ENCODE measurements around the gene LGALS13. TPM values are rescaled to one million over a fixed set of nuclear protein-coding genes. Genes with fewer than 3 reads are reported as not detected.

LGALS13 gene
- total RNA-seq, 1 donor = not detected

- H3K4me1 ChIP-seq (ENCODE audit: insufficient read depth, low read length) = no peaks in the 10 kb centered on the region
- no peak overlapping the region for H2AFZ ChIP-seq (ENCODE audit: low read length)
- no peaks in the 10 kb centered on the region for H4K20me1 ChIP-seq (ENCODE audit: insufficient read depth, low read length)
- H3K79me2 ChIP-seq (ENCODE audit: insufficient read depth, low read length) = no peaks in the 10 kb centered on the region
- no peaks in the 10 kb centered on the region for H3K27me3 ChIP-seq (ENCODE audit: insufficient read depth, low read length)
- H3K36me3 ChIP-seq (ENCODE audit: insufficient read depth, low read length) = no peaks in the 10 kb centered on the region
- no peak for DNase-seq (ENCODE audit: insufficient read length, low spot score, missing footprints)
- H3K9me3 ChIP-seq (ENCODE audit: low read depth, low read length) = no peaks in the 10 kb centered on the region
- no peak overlapping the region for H3K27ac ChIP-seq (ENCODE audit: low read depth, low read length)
- H3K4me3 ChIP-seq (ENCODE audit: insufficient read depth, low read length) = no peak overlapping the region
- no peak overlapping the region for H3K4me2 ChIP-seq (ENCODE audit: insufficient read depth, low read length)
- TF ChIP-seq CTCF (IDR thresholded peaks at IDR 0.05; ENCODE audit: extremely low read depth, low read depth, low read length) = no peak
These were observed 28.9 kb downstream of the LGALS13 start for GRCh38 chr19:39631178-39631577.

DNA sequence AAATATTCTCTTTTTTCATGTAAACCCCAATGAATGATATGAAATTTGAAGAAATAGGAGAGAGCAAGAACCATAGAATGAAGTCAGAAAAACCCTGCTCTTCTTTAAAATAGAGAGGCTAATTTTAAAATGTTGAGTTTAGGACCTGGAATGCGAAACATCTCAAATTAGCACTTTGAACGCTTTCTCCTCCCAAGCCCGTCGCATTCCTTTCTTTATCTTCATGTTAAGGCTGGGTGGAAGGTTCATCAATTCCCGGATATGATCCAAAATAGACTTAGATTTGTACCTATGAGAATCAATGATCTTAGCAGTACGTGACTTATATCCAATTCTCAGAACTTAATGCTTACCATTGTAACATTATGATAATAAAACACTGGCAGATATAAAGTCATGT, 29.3 kb downstream of the LGALS13 start:
- H4K20me1 ChIP-seq (ENCODE audit: insufficient read depth, low read length) = no peaks in the 10 kb centered on the region
- H3K27me3 ChIP-seq (ENCODE audit: insufficient read depth, low read length) = no peaks in the 10 kb centered on the region
- no peak overlapping the region for H3K4me3 ChIP-seq (ENCODE audit: insufficient read depth, low read length)
- no peaks in the 10 kb centered on the region for H3K4me1 ChIP-seq (ENCODE audit: insufficient read depth, low read length)
- H3K9me3 ChIP-seq (ENCODE audit: low read depth, low read length) = no peaks in the 10 kb centered on the region
- no peak overlapping the region for H3K4me2 ChIP-seq (ENCODE audit: insufficient read depth, low read length)
- H3K79me2 ChIP-seq (ENCODE audit: insufficient read depth, low read length) = no peaks in the 10 kb centered on the region
- no peak overlapping the region for H3K27ac ChIP-seq (ENCODE audit: low read depth, low read length)
- TF ChIP-seq CTCF (IDR thresholded peaks at IDR 0.05; ENCODE audit: extremely low read depth, low read depth, low read length) = no peak
- no peaks in the 10 kb centered on the region for H3K36me3 ChIP-seq (ENCODE audit: insufficient read depth, low read length)
- H2AFZ ChIP-seq (ENCODE audit: low read length) = no peak overlapping the region
- no peak for DNase-seq (ENCODE audit: insufficient read length, low spot score, missing footprints)

DNA sequence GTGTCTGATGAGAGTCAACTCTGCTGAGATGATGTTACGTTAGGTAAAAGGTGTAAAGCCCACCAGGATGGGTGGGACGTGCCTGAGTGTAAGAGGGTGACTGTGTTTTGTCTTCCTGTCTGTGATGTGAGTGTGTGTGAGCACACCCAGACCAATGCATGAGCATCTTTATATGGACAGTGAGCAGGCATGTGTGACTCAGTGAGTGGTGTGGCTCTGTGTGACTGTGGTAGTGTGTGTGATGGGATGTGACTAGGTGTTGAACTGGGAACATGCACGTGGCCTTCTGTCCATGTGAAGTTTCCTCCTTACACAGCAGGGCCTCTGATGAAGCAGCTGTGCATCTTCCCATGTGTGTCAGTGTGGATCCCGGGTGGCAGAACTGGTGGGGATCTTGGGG, 35.6 kb downstream of the LGALS13 start:
- Histone ChIP-seq H4K20me1 (ENCODE audit: insufficient read depth, low read length) (no peaks in the 10 kb centered on the region), H2AFZ (ENCODE audit: low read length) (no peak overlapping the region), H3K4me2 (ENCODE audit: insufficient read depth, low read length) (no peak overlapping the region), H3K27ac (ENCODE audit: low read depth, low read length) (no peak overlapping the region), H3K4me3 (ENCODE audit: insufficient read depth, low read length) (no peak overlapping the region), H3K4me1 (ENCODE audit: insufficient read depth, low read length) (no peaks in the 10 kb centered on the region), H3K36me3 (ENCODE audit: insufficient read depth, low read length) (no peaks in the 10 kb centered on the region), H3K27me3 (ENCODE audit: insufficient read depth, low read length) (no peaks in the 10 kb centered on the region), H3K79me2 (ENCODE audit: insufficient read depth, low read length) (no peaks in the 10 kb centered on the region), H3K9me3 (ENCODE audit: low read depth, low read length) (no peaks in the 10 kb centered on the region)
- no peak for TF ChIP-seq CTCF (IDR thresholded peaks at IDR 0.05; ENCODE audit: extremely low read depth, low read depth, low read length)
- no peak for DNase-seq (ENCODE audit: insufficient read length, low spot score, missing footprints)

DNA sequence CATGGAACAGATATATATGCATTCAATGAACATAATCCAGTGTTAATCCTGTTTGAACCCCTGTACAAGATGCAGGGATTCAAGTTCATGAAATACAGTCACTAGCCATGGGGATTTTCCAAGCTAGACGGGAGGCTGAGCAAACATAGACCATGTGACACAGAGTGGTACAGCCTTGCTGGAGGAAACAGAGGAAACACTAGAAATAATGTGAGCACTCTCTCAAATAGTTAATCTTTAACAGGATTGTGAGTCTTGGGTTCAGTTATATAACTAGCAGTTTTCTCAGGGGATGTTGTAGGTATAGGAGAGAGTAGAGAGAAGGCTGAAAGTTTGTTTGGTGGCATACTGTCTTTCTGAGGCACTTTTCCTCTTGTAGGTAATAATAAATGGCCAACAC, 39.4 kb downstream of the LGALS13 start:
- Histone ChIP-seq H3K4me3 (ENCODE audit: insufficient read depth, low read length) (no peak overlapping the region), H3K9me3 (ENCODE audit: low read depth, low read length) (no peaks in the 10 kb centered on the region), H3K36me3 (ENCODE audit: insufficient read depth, low read length) (no peaks in the 10 kb centered on the region), H3K27me3 (ENCODE audit: insufficient read depth, low read length) (no peaks in the 10 kb centered on the region), H3K79me2 (ENCODE audit: insufficient read depth, low read length) (no peaks in the 10 kb centered on the region), H3K27ac (ENCODE audit: low read depth, low read length) (no peak overlapping the region), H3K4me2 (ENCODE audit: insufficient read depth, low read length) (no peak overlapping the region), H3K4me1 (ENCODE audit: insufficient read depth, low read length) (no peaks in the 10 kb centered on the region), H2AFZ (ENCODE audit: low read length) (no peak overlapping the region), H4K20me1 (ENCODE audit: insufficient read depth, low read length) (no peaks in the 10 kb centered on the region)
- no peak for TF ChIP-seq CTCF (IDR thresholded peaks at IDR 0.05; ENCODE audit: extremely low read depth, low read depth, low read length)
- DNase-seq (ENCODE audit: insufficient read length, low spot score, missing footprints) = no peak

All from osteoblast (primary cell).